OCI-LY3 (cell line): ENCODE measurements around the gene CABP4.

Experiments
- CTCF ChIP-seq: fragments of 200-600, 300-600 bp; sonication (generic); IDR thresholded peaks from 2 replicates; pipeline ENCODE4 v1.5.1; 2014; ENCODE audit warnings: antibody characterized with exemption, low read length, low read depth
- EZH2phosphoT487 ChIP-seq: fragments of 200-600 bp; shearing (Covaris generic); IDR thresholded peaks from 2 replicates; pipeline ENCODE4 v1.6.1; 2018; ENCODE audit warnings: antibody characterized with exemption, mixed run types, low read depth

GRCh38 chr11:67437082-67437808 is 17.9 kb upstream of the CABP4 start, which contains the start of gene PTPRCAP:
- TF ChIP-seq CTCF (no peak), EZH2phosphoT487 (no peak)
